Liver (tissue), 9 donors: Measurements from ENCODE around the gene GAN. TPM values are rescaled to one million over a fixed set of nuclear protein-coding genes. Genes with fewer than 3 reads are reported as not detected.

Experiments
- DNase-seq: peaks from one replicate; pipeline ENCODE4 v3.0.0-alpha.2; 2017; ENCODE audit warnings: low spot score
- H3K27ac ChIP-seq, 2 donors: one replicate each; pipeline ENCODE4 v1.7.0; 2013; ENCODE audit warnings: inconsistent platforms in 2 of 2, low read length in 2 of 2, control low read depth in 1 of 2, low read depth in 1 of 2, mild to moderate bottlenecking in 1 of 2
- H3K27me3 ChIP-seq, 4 donors: one replicate each; pipeline versions ENCODE4 v1.6.1 to v1.7.0; 2013; ENCODE audit warnings: low read length in 3 of 4, inconsistent platforms in 1 of 4, mild to moderate bottlenecking in 1 of 4, moderate library complexity in 1 of 4; ENCODE audit not compliant: control insufficient read depth in 4 of 4, insufficient read depth in 4 of 4
- H3K36me3 ChIP-seq, 4 donors: one replicate each; pipeline versions ENCODE4 v1.6.1 to v1.7.0; 2013; ENCODE audit warnings: low read length in 3 of 4, mild to moderate bottlenecking in 3 of 4, low read depth in 1 of 4, moderate library complexity in 1 of 4; ENCODE audit not compliant: control insufficient read depth in 4 of 4, insufficient read depth in 3 of 4
- H3K4me1 ChIP-seq, 4 donors: one replicate each; pipeline versions ENCODE4 v1.6.1 to v1.7.0; 2013; ENCODE audit warnings: low read length in 3 of 4, mild to moderate bottlenecking in 3 of 4, moderate library complexity in 1 of 4; ENCODE audit not compliant: control insufficient read depth in 4 of 4, insufficient read depth in 4 of 4
- H3K4me3 ChIP-seq, 3 donors: one replicate each; pipeline versions ENCODE4 v1.6.1 to v1.7.0; 2013; ENCODE audit warnings: low read length in 3 of 3, control low read depth in 1 of 3, low read depth in 1 of 3, mild to moderate bottlenecking in 1 of 3
- H3K9ac ChIP-seq, 2 donors: one replicate each; pipeline ENCODE4 v1.7.0; 2013; ENCODE audit warnings: low read length in 2 of 2, mild to moderate bottlenecking in 2 of 2, moderate library complexity in 2 of 2, control low read depth in 1 of 2, low read depth in 1 of 2
- H3K9me3 ChIP-seq, 4 donors: one replicate each; pipeline versions ENCODE4 v1.6.1 to v1.7.0; 2013; ENCODE audit warnings: low read length in 3 of 4; ENCODE audit not compliant: control insufficient read depth in 4 of 4
- ATF3 ChIP-seq: IDR thresholded peaks from 2 replicates; pipeline ENCODE4 v1.6.1; 2016; ENCODE audit warnings: antibody characterized with exemption
- EGR1 ChIP-seq, 2 donors: IDR thresholded peaks; 2 replicates each; pipeline ENCODE4 v1.6.1; 2016 to 2018; ENCODE audit warnings: antibody characterized with exemption in 2 of 2, low read depth in 2 of 2
- FOXA2 ChIP-seq: IDR thresholded peaks from 2 replicates; pipeline ENCODE4 v1.6.1; 2016; ENCODE audit warnings: antibody characterized with exemption
- GABPA ChIP-seq, 2 donors: IDR thresholded peaks in 1 of 2; conservative IDR thresholded peaks in 1 of 2; 2 replicates each; pipeline ENCODE4 v1.6.1; 2016; ENCODE audit warnings: antibody characterized with exemption in 2 of 2, mild to moderate bottlenecking in 1 of 2, moderate library complexity in 1 of 2
- HNF4A ChIP-seq, 2 donors: conservative IDR thresholded peaks; 2 replicates each; pipeline ENCODE4 v1.6.1; 2016; ENCODE audit warnings: antibody characterized with exemption in 2 of 2, mild to moderate bottlenecking in 2 of 2
- HNF4G ChIP-seq: IDR thresholded peaks from 2 replicates; pipeline ENCODE4 v1.6.1; 2016; ENCODE audit warnings: antibody characterized with exemption
- JUND ChIP-seq, 2 donors: IDR thresholded peaks; 2 replicates each; pipeline ENCODE4 v1.6.1; 2016; ENCODE audit warnings: antibody characterized with exemption in 2 of 2
- MAX ChIP-seq: IDR thresholded peaks from 2 replicates; pipeline ENCODE4 v1.6.1; 2016; ENCODE audit warnings: antibody characterized with exemption
- NR2F2 ChIP-seq: IDR thresholded peaks from 2 replicates; pipeline ENCODE4 v1.6.1; 2016; ENCODE audit warnings: antibody characterized with exemption
- RAD21 ChIP-seq, 2 donors: IDR thresholded peaks; 2 replicates each; pipeline ENCODE4 v1.6.1; 2016; ENCODE audit warnings: antibody characterized with exemption in 2 of 2, mild to moderate bottlenecking in 2 of 2
- RXRA ChIP-seq, 2 donors: IDR thresholded peaks; 2 replicates each; pipeline ENCODE4 v1.6.1; 2017 to 2018; ENCODE audit warnings: antibody characterized with exemption in 2 of 2, mild to moderate bottlenecking in 1 of 2
- SP1 ChIP-seq: IDR thresholded peaks from 2 replicates; pipeline ENCODE4 v1.6.1; 2018; ENCODE audit warnings: antibody characterized with exemption, mild to moderate bottlenecking
- TAF1 ChIP-seq: conservative IDR thresholded peaks from 2 replicates; pipeline ENCODE4 v1.6.1; 2016; ENCODE audit warnings: antibody characterized with exemption, mild to moderate bottlenecking
- YY1 ChIP-seq: IDR thresholded peaks from 2 replicates; pipeline ENCODE4 v1.6.1; 2016; ENCODE audit warnings: antibody characterized with exemption, mild to moderate bottlenecking
- ZBTB33 ChIP-seq: IDR thresholded peaks from 2 replicates; pipeline ENCODE4 v1.6.1; 2016; ENCODE audit warnings: antibody characterized with exemption
- WGBS: extraction: QIAGEN DNeasy Blood & Tissue Kit; methylation state at CpG from one replicate; pipeline ENCODE4 v1.1.7; 2013; 5-methylcytosine and 5-hydroxymethylcytosine counted together
- polyA plus RNA-seq, 2 donors: library from polyadenylated mRNA; stranded (reverse) in 1 of 2; unstranded in 1 of 2; fragments of 200-250 nt in 1 of 2; fragments of >200 nt in 1 of 2; fragmentation: Nextera tagmentation in 1 of 2; extraction: Ambion mirVana in 1 of 2; gene quantifications; one replicate each; pipeline versions ENCODE4 v1.2.1 to v1.2.3, GENCODE V29; 2013 to 2015
- total RNA-seq, 2 donors: library from RNA; depleted of rRNA; stranded (reverse); fragments of >200 nt; gene quantifications; one replicate each; pipeline ENCODE4 v1.2.3, GENCODE V29; 2014
- TF ChIP-seq, protein P1 (sequence below): IDR thresholded peaks from 2 replicates; pipeline ENCODE4 v1.6.1; 2016; ENCODE audit warnings: antibody characterized with exemption, mild to moderate bottlenecking
- donor health status: healthy.
- donor health status: healthy.
- donor health status: healthy.
- donor health status: healthy.
- donor health status: healthy.

The GAN gene
- total and polyA plus RNA-seq, 4 donors: 0.33 to 5.5 (median 1.5) TPM

GRCh38 chr16:81388357-81388756 lies 73.6 kb downstream of the GAN start:
- Histone ChIP-seq H3K9ac (no peak overlapping the region), H3K9me3 (no peaks in the 10 kb centered on the region), H3K4me3 (no peak overlapping the region), H3K27me3 (no peaks in the 10 kb centered on the region), H3K4me1 (no peaks in the 10 kb centered on the region), H3K36me3 (peaks cover 0 to 9% (median 6%) of the 10 kb centered on the region in 4 donors), H3K27ac (no peak overlapping the region)
- 97% methylated on average over 14 of the region's 14 CpGs for WGBS
- no peak for DNase-seq
- TF ChIP-seq ZBTB33 (no peak), NR2F2 (no peak), JUND (IDR thresholded peaks at IDR 0.05) (no peak), GABPA (IDR thresholded peaks at IDR 0.05 in 1 of 2, conservative IDR thresholded peaks at IDR 0.05 in 1 of 2) (no peak), YY1 (no peak), SP1 (no peak), ATF3 (no peak), MAX (no peak), HNF4G (no peak), RAD21 (IDR thresholded peaks at IDR 0.05) (no peak)
- TF ChIP-seq, protein P1, sequence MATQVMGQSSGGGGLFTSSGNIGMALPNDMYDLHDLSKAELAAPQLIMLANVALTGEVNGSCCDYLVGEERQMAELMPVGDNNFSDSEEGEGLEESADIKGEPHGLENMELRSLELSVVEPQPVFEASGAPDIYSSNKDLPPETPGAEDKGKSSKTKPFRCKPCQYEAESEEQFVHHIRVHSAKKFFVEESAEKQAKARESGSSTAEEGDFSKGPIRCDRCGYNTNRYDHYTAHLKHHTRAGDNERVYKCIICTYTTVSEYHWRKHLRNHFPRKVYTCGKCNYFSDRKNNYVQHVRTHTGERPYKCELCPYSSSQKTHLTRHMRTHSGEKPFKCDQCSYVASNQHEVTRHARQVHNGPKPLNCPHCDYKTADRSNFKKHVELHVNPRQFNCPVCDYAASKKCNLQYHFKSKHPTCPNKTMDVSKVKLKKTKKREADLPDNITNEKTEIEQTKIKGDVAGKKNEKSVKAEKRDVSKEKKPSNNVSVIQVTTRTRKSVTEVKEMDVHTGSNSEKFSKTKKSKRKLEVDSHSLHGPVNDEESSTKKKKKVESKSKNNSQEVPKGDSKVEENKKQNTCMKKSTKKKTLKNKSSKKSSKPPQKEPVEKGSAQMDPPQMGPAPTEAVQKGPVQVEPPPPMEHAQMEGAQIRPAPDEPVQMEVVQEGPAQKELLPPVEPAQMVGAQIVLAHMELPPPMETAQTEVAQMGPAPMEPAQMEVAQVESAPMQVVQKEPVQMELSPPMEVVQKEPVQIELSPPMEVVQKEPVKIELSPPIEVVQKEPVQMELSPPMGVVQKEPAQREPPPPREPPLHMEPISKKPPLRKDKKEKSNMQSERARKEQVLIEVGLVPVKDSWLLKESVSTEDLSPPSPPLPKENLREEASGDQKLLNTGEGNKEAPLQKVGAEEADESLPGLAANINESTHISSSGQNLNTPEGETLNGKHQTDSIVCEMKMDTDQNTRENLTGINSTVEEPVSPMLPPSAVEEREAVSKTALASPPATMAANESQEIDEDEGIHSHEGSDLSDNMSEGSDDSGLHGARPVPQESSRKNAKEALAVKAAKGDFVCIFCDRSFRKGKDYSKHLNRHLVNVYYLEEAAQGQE: no peak

- no peak for TF ChIP-seq RXRA (IDR thresholded peaks at IDR 0.05)
- 96% methylated on average over 10 of the region's 10 CpGs for WGBS
These were observed 76.1 kb downstream of the GAN start for GRCh38 chr16:81390840-81391239.

GRCh38 chr16:81392011-81392410 lies 77.2 kb downstream of the GAN start:
- WGBS: 97% methylated on average over 6 of the region's 6 CpGs
- H3K4me1 ChIP-seq: no peaks in the 10 kb centered on the region
- no peaks in the 10 kb centered on the region for H3K27me3 ChIP-seq
- H3K27ac ChIP-seq: no peak overlapping the region
- H3K4me3 ChIP-seq: no peak overlapping the region
- no peaks in the 10 kb centered on the region for H3K9me3 ChIP-seq
- H3K36me3 ChIP-seq: peaks cover 0 to 9% (median 6%) of the 10 kb centered on the region in 4 donors
- DNase-seq: no peak
- no peak overlapping the region for H3K9ac ChIP-seq
- TF ChIP-seq RAD21 (IDR thresholded peaks at IDR 0.05) (no peak), JUND (IDR thresholded peaks at IDR 0.05) (no peak), HNF4A (conservative IDR thresholded peaks at IDR 0.05) (no peak), FOXA2 (no peak), EGR1 (IDR thresholded peaks at IDR 0.05; ENCODE audit: low read depth in 2 of 2) (no peak), TAF1 (no peak), NR2F2 (no peak), RXRA (IDR thresholded peaks at IDR 0.05) (no peak), MAX (no peak), ZBTB33 (no peak)
- TF ChIP-seq, protein P1: no peak

More at GRCh38 chr16:81390840-81391239, 76.1 kb downstream of the GAN start:
- no peak overlapping the region for H3K4me3 ChIP-seq
- peaks cover 0 to 9% (median 6%) of the 10 kb centered on the region in 4 donors for H3K36me3 ChIP-seq
- H3K27ac ChIP-seq: no peak overlapping the region
- DNase-seq: no peak
- no peaks in the 10 kb centered on the region for H3K27me3 ChIP-seq
- H3K9ac ChIP-seq: no peak overlapping the region
- no peaks in the 10 kb centered on the region for H3K9me3 ChIP-seq
- no peaks in the 10 kb centered on the region for H3K4me1 ChIP-seq
